Natural killer cell (primary cell): ENCODE data around the gene MLN. TPM values are rescaled to one million over a fixed set of nuclear protein-coding genes. Genes with fewer than 3 reads are reported as not detected.

Source experiments
- ATAC-seq, 3 donors: fragments of 150-1000 bp in 2 of 3; fragments of 200-7000 bp in 1 of 3; cut with Tn5 transposase; 1 replicate in 1 of 3; 2 replicates in 2 of 3; pipeline ENCODE4 v1.10.0; 2021; ENCODE audit warnings: mild to moderate bottlenecking in 2 of 3, moderate library complexity in 2 of 3
- DNase-seq, 2 donors: peaks; one replicate each; pipeline versions ENCODE4 v3.0.0 to v3.0.0-alpha.2; 2013 to 2021; ENCODE audit warnings: mixed read lengths in 1 of 2
- H3K27ac ChIP-seq: one replicate; pipeline ENCODE4 v1.5.1; 2013; ENCODE audit warnings: mild to moderate bottlenecking, low read length
- H3K27me3 ChIP-seq: one replicate; pipeline ENCODE4 v1.6.1; 2013; ENCODE audit warnings: low read length; ENCODE audit not compliant: control insufficient read depth, insufficient read depth
- H3K36me3 ChIP-seq: one replicate; pipeline ENCODE4 v1.6.1; 2013; ENCODE audit warnings: low read length; ENCODE audit not compliant: control insufficient read depth, insufficient read depth
- H3K4me1 ChIP-seq: one replicate; pipeline ENCODE4 v1.6.1; 2013; ENCODE audit warnings: low read length; ENCODE audit not compliant: control insufficient read depth, insufficient read depth
- H3K4me3 ChIP-seq: one replicate; pipeline ENCODE4 v1.5.1; 2013; ENCODE audit warnings: low read length
- H3K9me3 ChIP-seq: one replicate; pipeline ENCODE4 v1.6.1; 2013; ENCODE audit warnings: low read length; ENCODE audit not compliant: control insufficient read depth, insufficient read depth
- H3K27ac Mint-ChIP-seq, 2 donors: one replicate each; pipeline ENCODE4 v1.8.0; 2022; ENCODE audit warnings: mild to moderate bottlenecking in 2 of 2, mixed read lengths in 2 of 2, moderate library complexity in 1 of 2
- H3K27me3 Mint-ChIP-seq, 2 donors: one replicate each; pipeline ENCODE4 v1.8.0; 2022; ENCODE audit warnings: low read depth in 2 of 2, mixed read lengths in 2 of 2
- H3K36me3 Mint-ChIP-seq: one replicate; pipeline ENCODE4 v1.8.0; 2022; ENCODE audit warnings: mixed read lengths
- H3K4me1 Mint-ChIP-seq, 2 donors: one replicate each; pipeline ENCODE4 v1.8.0; 2022; ENCODE audit warnings: mixed read lengths in 2 of 2
- H3K4me3 Mint-ChIP-seq: one replicate; pipeline ENCODE4 v1.8.0; 2022; ENCODE audit warnings: mild to moderate bottlenecking, moderate library complexity, mixed read lengths
- H3K9me3 Mint-ChIP-seq, 2 donors: one replicate each; pipeline ENCODE4 v1.8.0; 2022; ENCODE audit warnings: mixed read lengths in 2 of 2
- CTCF ChIP-seq: fragments of 200-600 bp; IDR thresholded peaks from one replicate; pipeline ENCODE4 v1.8.0; 2022; ENCODE audit warnings: antibody characterized with exemption
- WGBS: methylation state at CpG from one replicate; pipeline ENCODE4 v1.1.7; 2013; ENCODE audit warnings: missing lambda C conversion rate; ENCODE audit not compliant: insufficient coverage; 5-methylcytosine and 5-hydroxymethylcytosine counted together
- intact Hi-C: fragments of 100-400 bp; cut with micrococcal nuclease; formaldehyde crosslinking; loops from one replicate; pipeline ENCODE4 v1.14.2; 2022
- total RNA-seq, 4 donors: library from RNA; stranded (reverse); fragments of 120-200 nt in 1 of 4; gene quantifications; one replicate each; pipeline versions ENCODE4 v1.2.3 to v1.2.4, GENCODE V29; 2013 to 2022

Gene MLN
- total RNA-seq, 3 donors from 2014 or later (not counting 1 experiment from before 2014, with no cell fraction given): not detected

- peaks cover 8% of the 10 kb centered on the region for H3K4me1 ChIP-seq
- DNase-seq: no peak
- intact Hi-C loops: loop anchor here (2.0 kb wide), 1 partner anchor 385 kb away; no protein-coding TSS in a partner anchor
- Mint-ChIP-seq H3K27ac (no peak overlapping the region), H3K27me3 (peaks cover 6 to 12% of the 10 kb centered on the region in 2 donors), H3K9me3 (no peaks in the 10 kb centered on the region), H3K4me1 (peaks cover 5 to 6% of the 10 kb centered on the region in 2 donors), H3K36me3 (peaks cover 7% of the 10 kb centered on the region), H3K4me3 (no peak overlapping the region)
- no peak for ATAC-seq
- no peak overlapping the region for H3K27ac ChIP-seq
- WGBS: 47% methylated on average over 14 of the region's 14 CpGs
- no peaks in the 10 kb centered on the region for H3K9me3 ChIP-seq
- no peak overlapping the region for H3K4me3 ChIP-seq
- TF ChIP-seq CTCF: no peak
- no peaks in the 10 kb centered on the region for H3K27me3 ChIP-seq
- peaks cover 25% of the 10 kb centered on the region for H3K36me3 ChIP-seq
These were observed 33.5 kb downstream of the MLN start for GRCh38 chr6:33770124-33770832.

- TF ChIP-seq CTCF: no peak
- Histone ChIP-seq H3K27ac (no peak overlapping the region), H3K36me3 (peaks cover 17% of the 10 kb centered on the region), H3K4me1 (peaks cover 8% of the 10 kb centered on the region), H3K9me3 (no peaks in the 10 kb centered on the region), H3K4me3 (no peak overlapping the region), H3K27me3 (no peaks in the 10 kb centered on the region)
- peaks cover 5 to 6% of the 10 kb centered on the region in 2 donors for H3K4me1 Mint-ChIP-seq
- no peak overlapping the region for H3K4me3 Mint-ChIP-seq
- no peaks in the 10 kb centered on the region for H3K9me3 Mint-ChIP-seq
- no peak overlapping the region for H3K27ac Mint-ChIP-seq
- intact Hi-C loops: no loop called here
- peaks cover 7% of the 10 kb centered on the region for H3K36me3 Mint-ChIP-seq
- WGBS: 82% methylated on average over 10 of the region's 10 CpGs
- H3K27me3 Mint-ChIP-seq: peaks cover 6 to 12% of the 10 kb centered on the region in 2 donors
- ATAC-seq: no peak
- no peak for DNase-seq
These were observed 34.5 kb downstream of the MLN start for GRCh38 chr6:33769248-33769821.

- intact Hi-C loops: no loop called here
These were observed 35.1 kb downstream of the MLN start for GRCh38 chr6:33768644-33769120.

More at GRCh38 chr6:33768644-33769120, 35.1 kb downstream of the MLN start:
- Mint-ChIP-seq H3K4me1 (peaks cover 5 to 6% of the 10 kb centered on the region in 2 donors), H3K36me3 (peaks cover 7% of the 10 kb centered on the region), H3K9me3 (no peaks in the 10 kb centered on the region), H3K27ac (no peak overlapping the region), H3K27me3 (peaks cover 6 to 12% of the 10 kb centered on the region in 2 donors), H3K4me3 (no peak overlapping the region)
- Histone ChIP-seq H3K27ac (no peak overlapping the region), H3K4me1 (peaks cover 8% of the 10 kb centered on the region), H3K36me3 (peaks cover 14% of the 10 kb centered on the region), H3K27me3 (no peaks in the 10 kb centered on the region), H3K4me3 (no peak overlapping the region), H3K9me3 (no peaks in the 10 kb centered on the region)
- TF ChIP-seq CTCF: peak; percentile 72
- 36% methylated on average over 7 of the region's 7 CpGs for WGBS
- ATAC-seq (peak; percentile 77 to 85 (median 78)), DNase-seq (peak; percentile 65 to 79)
